Stimulated activated CD4-positive, alpha-beta T cell treated with anti-CD3 and anti-CD28 coated beads, Interleukin-15, amount 100 ng/mL, for 24 hours (primary cell): Measurements from ENCODE around the gene FAM177A1.
"Not testable (repeated sequence)": the region's sequence is repeated elsewhere in the genome, so short reads cannot be mapped to it uniquely, and the experiment has no call there.

Experiments used
- DNase-seq: peaks from one replicate; pipeline ENCODE4 v3.0.0-alpha.2; 2020

FAM177A1 gene, protein sequence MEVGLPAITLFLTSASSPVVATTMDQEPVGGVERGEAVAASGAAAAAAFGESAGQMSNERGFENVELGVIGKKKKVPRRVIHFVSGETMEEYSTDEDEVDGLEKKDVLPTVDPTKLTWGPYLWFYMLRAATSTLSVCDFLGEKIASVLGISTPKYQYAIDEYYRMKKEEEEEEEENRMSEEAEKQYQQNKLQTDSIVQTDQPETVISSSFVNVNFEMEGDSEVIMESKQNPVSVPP

DNA sequence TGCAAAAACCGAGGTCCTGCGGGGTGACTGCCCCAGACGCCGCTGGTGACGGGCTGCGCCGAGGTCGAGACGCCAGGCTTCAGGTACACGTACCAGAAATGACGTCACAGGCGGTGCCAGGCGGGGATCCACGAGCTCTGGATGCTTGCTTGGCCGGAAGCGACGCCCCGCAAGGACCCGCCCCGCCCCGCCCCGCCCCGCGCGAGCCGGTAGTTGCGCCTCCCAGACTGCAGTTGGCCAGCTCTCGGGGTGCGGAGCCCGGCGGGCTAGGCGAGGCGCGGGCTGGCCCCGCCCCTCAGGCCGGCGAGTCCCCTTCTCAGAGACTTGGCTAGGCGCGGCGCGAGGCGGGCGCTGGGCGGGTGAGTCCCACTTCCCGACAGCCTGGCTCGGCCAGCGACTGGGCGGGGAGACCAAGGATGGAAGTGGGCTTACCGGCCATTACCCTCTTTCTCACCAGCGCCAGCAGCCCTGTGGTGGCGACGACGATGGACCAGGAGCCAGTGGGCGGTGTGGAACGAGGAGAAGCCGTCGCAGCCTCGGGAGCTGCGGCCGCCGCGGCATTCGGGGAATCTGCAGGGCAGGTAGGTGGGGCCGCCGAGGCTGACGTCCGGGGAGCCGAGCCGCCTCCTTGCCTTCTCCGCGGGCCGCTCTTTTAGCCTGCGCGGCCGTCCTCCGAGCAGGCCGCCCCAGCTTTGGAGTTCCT, at the start of gene FAM177A1:
TSS of gene FAM177A1 (plus strand) at position 225 of the 703 bp plus-strand sequence. CDS start at position 417, 192 bp downstream.
- peak; percentile 99 for DNase-seq

DNA sequence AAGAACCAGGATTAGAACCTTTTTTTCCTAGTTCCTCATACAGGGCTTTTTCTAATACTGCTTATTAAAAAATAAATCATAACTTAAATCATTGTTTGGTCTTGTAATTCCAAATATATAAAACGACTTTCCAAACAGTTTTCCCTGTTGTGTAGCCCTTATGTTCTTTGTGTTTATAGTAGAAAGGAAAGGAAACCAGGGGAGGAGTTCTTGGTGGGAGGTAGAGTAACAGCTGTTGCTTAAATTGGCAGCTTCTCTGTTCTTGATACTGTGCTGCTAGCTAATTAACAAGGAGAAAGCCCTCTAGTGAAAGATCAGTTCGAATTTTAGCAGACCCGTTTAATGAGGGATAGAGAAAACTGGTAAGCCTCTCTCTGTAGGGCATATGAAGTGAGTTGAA, 48.3 kb upstream of the FAM177A1 start:
- DNase-seq = no peak

DNA sequence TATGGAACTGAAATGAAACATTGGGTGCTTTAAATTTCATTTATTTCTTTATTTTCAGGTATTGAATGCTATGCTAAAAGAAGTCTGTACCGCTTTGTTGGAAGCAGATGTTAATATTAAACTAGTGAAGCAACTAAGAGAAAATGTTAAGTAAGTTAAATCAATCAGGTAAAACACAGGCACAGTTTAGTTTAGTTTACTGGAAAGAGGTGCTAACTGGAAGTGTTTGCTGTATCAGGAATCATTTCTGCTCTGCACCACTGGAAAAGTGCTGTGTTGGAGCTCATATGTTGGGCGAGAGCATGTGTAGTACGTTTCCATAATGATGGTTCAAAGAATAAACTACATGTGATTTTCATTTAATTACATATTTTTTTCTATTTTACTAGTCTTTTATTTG, 46.6 kb upstream of the FAM177A1 start:
- DNase-seq = no peak

DNA sequence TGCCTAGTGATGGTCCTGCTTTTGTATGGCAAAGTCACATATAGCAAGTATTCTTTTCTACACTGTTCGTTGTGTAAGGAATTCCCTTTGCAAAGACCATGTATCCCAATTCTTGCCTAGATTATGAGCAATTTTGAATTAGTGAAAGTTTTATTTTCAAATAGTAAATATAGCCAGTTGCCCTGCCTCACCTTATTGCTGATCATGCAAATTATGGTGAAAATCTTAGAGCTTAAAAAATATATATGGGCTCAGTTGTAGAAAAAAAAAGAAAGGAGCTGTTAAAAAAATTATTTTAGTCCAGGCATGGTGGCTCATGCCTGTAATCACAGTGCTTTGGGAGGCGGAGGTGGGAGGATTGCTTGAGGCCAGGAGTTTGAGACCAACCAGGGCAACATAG, 44.5 kb upstream of the FAM177A1 start:
- DNase-seq = no peak

DNA sequence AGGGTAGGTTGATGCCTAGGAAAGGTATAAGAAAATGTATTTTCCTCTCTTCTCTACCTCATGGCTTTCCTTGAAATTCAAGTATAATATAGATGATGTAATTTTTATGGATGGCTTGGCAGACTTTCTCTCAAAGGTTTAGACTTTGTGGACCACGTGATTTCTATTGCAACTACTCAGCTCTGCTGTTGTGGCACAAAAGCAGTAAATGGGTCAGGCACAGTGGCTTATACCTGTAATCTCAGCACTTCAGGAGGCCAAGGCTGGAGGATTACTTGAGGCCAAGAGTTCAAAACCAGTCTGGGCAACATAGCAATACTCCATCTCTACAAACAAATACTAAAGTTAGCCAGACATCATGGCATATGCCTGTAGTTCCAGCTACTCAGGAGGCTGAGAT, 41.2 kb upstream of the FAM177A1 start:
- DNase-seq = no peak

DNA sequence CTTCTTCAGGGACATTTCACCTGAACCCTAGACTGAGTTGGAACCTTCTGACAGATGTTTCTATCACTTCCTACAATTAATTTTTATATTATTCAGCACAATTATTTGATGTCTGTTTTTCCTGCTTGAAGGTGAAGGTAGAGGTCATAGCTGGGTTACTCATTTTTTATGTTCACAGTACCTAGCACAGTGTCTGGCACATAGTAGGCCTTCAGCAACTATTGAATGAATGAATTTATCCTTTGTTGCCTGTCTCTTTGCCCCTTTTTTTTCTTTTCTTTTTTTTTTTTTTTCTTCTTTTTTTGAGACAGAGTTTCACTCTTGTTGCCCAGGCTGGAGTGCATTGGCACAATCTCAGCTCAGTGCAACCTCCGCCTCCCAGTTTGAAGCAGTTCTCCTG, 29.5 kb upstream of the FAM177A1 start:
- DNase-seq = no peak

DNA sequence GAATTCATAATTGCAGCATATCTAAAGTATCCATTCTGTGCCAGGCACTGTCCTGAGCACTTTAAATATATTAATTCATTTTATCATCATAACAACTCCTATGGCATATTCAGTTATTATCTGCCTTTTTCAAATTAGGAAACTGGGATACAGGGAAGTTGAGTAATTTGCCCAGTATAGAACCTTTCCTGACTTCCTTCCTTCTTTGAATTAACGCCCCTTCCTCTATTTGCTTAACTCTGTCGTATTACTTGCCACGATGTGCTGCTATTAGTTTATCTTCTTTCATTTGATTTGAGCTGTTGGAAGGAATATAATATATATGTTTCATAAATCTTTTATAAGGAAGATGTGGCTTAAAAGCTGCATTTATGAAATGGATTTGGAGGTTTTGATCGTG, 25.4 kb upstream of the FAM177A1 start:
- no peak for DNase-seq

DNA sequence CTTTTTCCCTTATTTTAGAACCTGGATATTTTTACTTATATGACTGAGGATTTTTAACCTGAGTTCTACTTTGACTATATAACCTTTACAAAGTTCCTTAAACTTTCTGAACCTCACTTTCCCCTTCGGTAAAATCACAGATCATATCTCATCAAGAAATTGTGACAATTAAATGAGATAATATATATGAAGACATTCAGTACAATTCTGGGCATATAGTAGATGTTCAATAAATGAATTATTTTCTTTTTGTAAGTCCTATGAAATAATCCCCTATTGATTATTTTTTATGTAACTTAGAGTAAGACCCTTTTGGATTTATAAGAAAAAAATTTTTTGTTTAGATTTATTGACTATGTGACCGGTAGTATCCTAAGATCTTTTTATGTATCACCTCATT, 17.6 kb upstream of the FAM177A1 start:
- DNase-seq = no peak

DNA sequence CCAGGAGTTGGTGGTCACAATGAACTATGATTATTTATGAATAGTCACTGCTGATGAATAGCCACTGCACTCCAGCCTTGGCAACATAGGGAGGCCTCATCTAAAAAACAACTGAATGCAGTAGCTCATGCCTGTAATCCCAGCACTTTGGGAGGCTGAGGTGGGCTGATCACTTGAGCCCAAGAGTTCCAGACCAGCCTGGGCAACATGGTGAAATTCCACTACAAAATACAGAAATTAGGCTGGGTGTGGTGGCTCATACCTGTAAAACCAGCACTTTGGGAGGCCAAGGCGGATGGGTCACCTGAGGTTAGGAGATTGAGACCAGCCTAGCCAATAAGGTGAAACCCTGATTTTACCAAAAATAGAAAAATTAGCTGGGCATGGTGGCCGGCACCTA, 13.5 kb upstream of the FAM177A1 start:
- no peak for DNase-seq

DNA sequence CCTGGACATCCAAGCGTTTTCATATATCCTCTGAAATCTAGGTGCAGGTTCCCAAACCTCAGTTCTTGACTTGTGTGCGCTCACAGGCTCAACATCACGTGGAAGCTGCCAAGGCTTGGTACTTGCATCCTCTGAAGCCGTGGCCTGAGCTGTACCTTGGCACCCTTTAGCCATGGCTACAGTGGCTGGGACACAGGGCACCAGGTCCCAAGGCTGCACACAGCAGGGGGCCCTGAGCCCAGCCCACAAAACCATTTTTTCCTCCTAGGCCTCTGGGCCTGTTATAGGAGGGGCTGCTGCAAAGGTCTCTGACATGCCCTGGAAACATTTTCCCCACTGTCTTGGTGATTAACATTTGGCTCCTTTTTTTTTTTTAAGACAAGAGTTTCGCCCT, 11.6 kb upstream of the FAM177A1 start:
- no peak for DNase-seq

DNA sequence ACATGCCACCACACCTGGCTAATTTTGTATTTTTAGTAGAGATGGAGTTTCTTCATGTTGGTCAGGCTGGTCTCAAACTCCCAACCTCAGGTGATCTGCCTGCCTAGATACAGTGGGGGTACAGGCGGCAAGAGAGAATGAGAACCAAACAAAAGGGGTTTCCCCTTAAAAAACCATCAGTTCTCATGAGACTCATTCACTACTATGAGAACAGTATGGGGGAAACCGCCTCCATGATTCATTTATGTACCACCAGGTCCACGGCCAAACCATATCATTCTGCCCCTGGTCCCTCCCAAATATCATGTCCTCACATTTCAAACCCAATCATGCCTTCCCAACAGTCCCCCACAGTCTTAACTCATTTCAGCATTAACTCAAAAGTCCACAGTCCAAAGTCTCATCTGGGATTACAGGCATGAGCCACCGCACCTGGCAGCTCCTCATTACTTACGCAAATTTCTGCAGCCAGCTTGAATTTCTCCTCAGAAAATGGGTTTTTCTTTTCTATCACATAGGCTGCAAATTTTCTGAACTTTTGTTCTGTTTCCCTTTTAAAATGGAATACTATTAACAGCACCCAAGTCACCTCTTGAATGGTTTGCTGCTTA, 11.0 kb upstream of the FAM177A1 start:
- not testable (repeated sequence) for DNase-seq

DNA sequence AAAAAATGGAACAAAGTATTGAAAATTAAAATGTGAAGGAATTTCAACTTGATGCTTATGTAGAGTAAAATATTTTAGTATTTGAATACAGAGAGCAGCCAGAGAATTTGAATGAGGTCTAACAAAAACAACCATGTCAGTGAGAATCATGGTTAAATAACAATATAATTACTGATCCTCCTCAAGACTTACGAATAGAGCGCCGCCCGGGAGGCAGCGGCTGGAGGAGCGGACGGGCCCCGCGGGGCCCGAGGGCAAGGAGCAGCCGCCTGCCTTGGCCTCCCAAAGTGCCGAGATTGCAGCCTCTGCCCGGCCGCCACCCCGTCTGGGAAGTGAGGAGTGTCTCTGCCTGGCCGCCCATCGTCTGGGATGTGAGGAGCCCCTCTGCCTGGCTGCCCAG, 7.8 kb upstream of the FAM177A1 start:
- DNase-seq = not testable (repeated sequence)

DNA sequence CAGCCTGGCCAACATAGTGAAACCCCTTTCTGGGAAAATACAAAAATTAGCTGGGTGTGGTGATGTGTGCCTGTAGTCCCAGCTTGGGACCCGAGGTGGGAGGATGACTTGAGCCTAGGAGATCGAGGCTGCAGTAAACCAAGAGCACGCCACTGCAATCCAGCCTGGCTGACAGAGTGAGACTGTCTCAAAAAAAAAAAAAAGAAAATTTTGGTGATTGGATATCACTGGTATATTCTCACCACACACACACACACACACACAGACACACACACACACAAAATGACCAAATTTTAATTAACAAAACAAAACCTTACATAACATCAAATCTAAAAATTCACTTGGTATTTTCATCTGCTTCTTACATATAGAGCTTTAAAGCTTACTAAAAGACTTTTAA, 3.4 kb upstream of the FAM177A1 start:
- DNase-seq = no peak

DNA sequence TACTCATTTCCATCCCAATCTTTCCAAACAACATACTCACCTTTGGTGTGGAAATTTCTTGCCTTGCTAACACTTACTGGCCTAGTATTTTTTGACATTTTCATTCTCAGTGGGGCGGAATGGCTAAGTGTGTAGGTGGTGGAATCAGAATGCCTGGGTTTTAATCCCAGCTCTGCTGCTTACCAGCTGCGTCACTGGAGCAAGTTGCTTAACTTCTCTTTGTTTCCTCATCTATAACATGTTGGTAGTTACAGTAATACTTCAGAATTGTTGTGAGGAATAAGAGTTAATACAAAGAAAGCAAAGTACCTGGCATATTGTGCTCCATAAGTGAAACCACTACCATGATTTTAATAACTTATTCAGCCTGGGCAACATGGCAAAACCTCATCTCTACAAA, 3.0 kb upstream of the FAM177A1 start:
- DNase-seq = no peak

DNA sequence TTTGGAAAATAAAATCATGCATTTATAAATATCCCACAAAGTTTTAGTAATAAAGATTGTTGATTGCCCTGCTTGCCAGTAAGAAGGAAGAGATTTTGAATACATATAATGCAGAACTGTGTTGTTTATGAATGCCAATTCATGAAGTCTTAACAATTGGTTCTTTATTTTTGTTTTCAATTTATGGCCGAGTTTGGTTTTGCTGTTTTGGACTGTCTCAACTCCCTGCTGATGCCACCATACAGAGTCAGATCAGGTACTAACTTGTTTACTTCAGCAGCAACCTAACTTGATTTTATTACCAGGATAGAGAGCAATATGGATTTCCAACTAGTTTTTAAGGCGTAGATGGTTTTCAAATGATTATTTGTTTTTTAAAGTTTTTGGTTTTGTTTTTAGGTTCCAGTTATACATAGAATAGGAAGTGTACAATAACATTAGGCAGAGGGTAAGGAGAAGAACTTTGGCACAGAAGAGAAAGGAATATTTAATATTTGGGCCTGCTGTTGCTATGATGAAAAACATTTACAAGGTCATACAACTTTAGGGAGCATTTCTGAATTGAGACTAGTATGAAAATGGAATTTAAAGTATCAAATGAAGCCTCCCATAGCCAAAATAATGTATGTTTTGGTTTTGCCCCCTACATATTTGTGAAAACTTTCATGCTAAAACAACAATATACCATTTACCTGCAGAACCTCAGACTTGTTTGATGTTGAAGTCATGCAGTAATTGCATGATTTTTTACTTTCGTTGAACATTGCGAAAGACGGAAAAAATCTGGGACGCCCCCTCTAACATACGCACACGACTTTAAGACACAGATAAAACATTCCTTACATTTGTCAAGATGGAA, 904 bp upstream of the FAM177A1 start:
- DNase-seq = peak; percentile 21

DNA sequence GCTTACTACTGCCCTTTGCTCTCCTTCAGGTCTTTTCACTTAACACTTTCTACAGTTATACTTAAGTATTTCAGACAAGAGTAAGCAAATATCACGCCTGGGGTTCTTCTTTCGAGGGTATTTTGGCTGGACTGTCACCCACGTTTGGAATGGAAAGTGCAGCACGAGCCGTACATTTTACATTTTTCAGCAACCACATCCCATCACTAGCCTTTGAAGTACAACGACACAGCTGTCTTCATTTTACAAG, 349 bp upstream of the FAM177A1 start:
- DNase-seq = no peak

DNA sequence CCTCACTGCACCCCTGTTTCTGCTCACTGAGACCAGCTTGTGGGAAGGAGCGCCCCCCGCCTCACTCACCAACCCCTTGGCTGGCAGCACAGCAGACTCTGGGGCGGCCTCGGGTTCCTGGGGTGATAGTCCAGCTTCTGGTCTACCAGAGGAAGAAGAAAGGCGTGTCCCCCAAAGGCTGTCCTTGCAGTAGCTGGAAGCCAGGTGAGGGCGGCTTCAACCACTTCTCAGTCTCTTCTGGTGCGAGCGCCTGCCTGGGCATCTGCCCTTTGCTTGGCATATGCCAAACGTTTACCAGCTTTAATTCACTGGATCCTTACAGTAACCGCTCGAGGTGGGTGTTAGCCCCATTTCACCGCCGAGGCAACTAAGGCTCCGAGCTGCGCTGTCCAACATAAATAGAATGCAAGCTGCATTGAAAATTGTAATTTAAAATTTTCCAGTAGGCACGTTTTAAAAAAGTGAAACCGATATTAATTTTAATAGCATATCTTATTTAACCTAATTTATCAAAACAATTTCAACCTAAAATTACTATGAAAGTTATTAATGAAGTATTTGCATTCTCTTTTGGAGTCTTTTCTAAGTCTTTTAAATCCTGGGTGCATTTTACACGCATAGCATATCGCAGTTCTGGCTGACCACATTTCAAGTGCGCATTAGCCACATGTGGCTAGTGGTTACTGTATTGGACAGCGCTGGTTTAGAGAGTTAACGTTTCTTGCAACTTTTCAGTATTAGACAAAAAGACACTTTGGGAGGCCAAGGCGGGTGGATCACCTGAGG, 872 bp downstream of the FAM177A1 start:
- no peak for DNase-seq

DNA sequence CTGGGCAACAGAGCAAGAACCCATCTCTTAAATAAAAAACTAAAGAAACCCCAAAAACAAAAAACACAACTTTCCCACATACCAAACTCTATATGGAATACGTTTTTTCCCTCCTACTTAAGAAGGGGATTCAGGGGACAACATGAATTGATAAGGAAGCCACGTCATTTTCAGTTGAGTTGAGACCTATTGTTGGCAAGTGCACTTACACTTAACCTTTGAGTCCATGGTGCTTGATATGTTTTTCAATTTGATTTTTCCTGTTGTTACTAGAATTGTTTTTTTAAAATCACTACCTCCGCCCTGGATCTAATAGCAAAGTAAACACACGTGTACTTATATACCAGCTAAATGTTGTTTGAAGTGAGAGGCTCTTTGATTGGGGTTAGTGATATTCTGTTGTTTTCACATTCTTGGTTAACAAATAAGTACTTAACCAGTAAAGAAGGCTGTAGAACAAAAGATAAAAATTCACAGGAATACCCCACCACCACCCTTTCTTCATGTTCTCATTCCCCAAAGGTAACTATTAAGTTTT, 2.0 kb downstream of the FAM177A1 start:
- DNase-seq = no peak

DNA sequence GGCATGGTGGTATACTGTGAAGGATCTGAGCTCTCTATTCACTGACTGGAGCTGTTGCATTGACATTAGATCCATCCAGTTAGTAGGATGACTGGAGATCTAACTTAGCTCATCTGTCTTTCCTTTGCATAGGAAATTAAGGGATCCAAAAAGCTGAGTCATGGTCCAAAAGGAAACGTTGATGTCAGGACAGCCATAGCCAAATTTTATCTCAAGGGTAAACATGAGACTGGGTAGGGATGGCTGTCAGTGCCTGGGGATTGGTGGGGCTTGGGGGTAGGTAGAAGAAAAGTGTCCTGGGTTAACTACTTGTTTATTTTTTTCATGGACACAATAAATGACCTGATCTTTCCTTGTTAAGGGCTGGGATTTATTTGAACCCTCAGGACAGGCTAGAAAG, 4.6 kb downstream of the FAM177A1 start:
- DNase-seq = no peak

DNA sequence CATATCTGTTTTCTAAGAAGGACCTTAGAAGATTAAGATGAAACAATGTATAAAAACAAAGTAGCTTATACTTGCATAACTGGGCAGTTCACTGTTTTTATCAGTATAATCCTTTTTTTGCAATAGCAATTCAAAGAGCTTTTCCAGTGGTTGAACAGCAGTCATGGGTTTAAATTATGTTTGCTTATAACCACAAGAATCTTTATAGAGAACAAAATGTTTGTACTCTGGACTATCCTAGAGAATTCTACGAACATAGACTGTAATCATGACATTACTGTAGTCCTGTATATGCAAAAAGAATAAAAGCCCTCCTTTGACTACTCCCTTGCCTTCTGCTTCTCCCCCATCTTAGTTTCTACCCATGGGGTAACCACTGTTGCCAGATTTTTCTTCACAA, 5.7 kb downstream of the FAM177A1 start:
- DNase-seq = no peak

DNA sequence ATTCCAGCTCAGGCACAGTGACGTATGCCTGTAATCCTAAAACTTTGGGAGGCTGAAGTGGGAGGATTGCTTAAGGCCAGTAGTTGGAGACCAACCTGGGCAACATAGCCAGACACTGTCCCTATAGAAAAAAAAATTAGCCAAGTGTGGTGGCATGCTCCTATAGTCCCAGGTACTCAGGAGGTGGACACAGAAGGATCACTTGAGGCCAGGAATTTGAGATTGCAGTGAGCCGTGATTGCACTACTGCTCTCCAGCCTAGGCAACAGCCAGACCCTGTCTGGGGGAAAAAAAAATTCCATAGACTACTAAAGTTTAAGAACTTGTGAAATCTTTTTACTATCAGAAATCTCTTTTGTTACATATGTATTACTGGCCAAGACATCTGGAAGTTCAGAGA, 6.6 kb downstream of the FAM177A1 start:
- no peak for DNase-seq

DNA sequence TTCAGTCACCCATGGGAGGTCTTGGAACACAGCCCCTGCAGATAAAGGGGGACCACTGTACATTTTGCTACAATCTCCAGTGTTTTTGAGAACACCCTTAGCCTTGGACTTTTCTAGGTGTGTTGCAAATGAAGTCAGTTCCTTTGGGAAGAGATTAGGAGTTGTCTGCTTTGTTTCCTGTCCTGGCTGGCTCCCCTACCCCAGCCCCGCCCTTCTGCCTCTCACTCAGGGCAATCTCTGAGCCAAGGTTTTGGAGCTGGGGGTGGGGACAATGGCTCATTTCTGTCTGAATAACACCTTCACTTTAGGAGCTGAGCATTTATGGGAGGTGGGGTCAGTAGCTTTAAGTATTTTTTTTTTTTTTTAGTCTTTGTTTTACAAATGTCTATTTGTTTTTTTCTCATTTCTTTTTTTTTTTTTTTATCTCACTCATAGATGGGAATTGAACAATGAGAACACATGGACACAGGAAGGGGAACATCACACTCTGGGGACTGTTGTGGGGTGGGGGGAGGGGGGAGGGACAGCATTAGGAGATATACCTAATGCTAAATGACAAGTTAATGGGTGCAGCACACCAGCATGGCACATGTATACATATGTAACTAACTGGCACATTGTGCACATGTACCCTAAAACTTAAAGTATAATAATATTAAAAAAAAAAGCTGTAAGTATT, 15.2 kb downstream of the FAM177A1 start:
- not testable (repeated sequence) for DNase-seq
